GM18519 (cell line): ENCODE results near the gene KCNMA1.

ENCODE experiments used
- ATAC-seq: cut with Tn5 transposase; IDR thresholded peaks from one replicate; pipeline ENCODE4 v1.9.1; 2021; ENCODE audit warnings: mild to moderate bottlenecking, moderate library complexity; ENCODE audit not compliant: unreplicated experiment, low FRiP score

Gene KCNMA1

DNA sequence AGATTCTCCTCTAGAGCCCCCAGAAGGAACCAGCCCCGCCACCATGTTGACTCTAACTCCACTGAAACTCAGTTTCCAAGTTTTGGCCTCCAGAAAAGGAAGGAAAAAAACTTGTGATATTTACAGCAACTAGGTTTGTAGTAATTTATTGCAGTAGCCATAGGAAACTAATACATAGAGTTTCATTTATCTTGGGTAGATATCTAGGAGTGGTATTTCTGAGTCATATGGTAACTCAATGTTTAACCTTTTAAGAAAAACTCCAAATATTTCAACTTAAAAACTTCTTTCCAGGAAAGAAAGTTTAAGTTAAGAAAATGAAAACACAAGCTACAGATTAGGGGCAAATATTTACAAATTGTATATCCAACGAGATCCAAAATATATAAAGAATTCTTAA, 576.7 kb downstream of the KCNMA1 start:
- no peak for ATAC-seq

DNA sequence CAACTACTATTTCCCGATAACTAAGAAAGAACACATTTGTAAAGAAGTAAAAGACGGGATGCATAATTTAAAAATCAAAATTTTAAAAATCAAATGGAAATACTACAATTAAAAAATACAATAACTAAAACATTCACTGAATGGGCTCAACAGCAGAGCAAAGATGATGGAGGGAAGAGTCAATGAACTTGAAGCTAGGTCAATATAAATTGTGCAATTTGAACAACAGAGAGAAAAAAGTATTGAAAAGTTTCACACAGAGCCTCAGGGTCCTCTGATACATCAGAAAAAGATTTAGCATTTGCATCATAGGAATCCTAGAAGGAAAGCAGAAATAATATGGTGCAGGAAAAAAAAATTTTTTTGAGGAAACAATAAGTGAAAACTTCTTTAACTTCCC, 581.0 kb downstream of the KCNMA1 start:
- ATAC-seq = no peak

DNA sequence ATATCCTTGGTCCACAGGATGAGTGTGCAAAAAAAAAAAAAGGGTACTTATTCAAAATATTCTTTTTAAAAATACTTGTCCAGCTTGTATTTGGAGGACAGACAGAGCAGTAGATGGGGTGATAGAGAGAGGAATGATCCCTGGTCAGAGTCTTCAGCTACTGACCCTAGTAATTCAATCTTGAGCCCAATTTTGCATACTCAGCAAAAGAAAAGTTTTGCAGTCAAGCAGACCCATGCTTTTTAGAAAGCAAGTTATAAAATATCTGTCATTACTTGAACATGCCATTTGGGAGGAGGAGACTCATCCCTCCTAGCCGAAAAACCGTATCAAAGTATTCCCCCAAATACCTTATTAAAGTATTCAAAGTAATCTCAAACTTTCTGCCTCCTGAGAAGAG, 585.0 kb downstream of the KCNMA1 start:
- no peak for ATAC-seq

DNA sequence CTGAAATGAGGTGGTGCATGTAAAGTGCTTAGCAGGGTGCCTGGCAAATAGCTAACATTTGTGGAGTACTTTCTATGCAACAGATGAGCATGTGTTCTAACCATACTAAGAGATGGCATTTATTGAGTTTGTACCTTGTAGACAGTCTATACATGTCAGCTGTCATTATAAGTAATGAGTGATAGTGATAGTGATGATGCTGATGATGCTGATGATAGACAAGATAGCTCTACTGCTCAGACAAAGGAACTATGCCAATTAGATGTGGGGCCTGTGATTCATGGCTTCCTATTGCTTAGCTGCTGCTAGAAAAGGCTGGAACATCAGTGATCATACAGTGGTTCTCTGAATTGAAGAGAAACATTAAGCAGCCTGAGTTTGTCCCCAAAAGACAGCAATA, 585.8 kb downstream of the KCNMA1 start:
- no peak for ATAC-seq

- no peak for ATAC-seq
These were observed 587.7 kb downstream of the KCNMA1 start for GRCh38 chr10:77049896-77050295.

GRCh38 chr10:77049146-77049545, 588.5 kb downstream of the KCNMA1 start:
- no peak for ATAC-seq

DNA sequence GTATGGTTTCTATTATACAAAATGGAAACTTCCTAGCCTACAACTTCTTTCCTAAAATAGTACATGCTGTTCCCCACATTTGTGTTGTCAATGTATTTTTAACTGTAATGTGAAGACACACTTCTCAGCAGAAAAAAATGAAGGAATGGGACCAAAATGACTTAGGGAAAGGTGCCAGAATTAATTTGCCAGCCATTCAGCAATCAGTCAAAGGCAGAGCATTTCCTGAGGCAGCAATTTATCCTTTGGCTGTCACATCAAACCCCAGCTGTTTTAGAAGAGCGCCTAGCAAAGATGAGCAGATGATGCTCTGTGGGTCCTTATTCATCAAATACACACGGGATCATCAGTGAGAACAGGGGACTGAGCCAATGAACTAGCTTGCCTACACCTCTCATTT, 592.5 kb downstream of the KCNMA1 start:
- ATAC-seq = no peak

- no peak for ATAC-seq
These were observed 594.2 kb downstream of the KCNMA1 start for GRCh38 chr10:77043420-77043763.

GRCh38 chr10:77042706-77043419, 594.7 kb downstream of the KCNMA1 start:
- no peak for ATAC-seq

GRCh38 chr10:77041636-77042258, 595.9 kb downstream of the KCNMA1 start:
- no peak for ATAC-seq

DNA sequence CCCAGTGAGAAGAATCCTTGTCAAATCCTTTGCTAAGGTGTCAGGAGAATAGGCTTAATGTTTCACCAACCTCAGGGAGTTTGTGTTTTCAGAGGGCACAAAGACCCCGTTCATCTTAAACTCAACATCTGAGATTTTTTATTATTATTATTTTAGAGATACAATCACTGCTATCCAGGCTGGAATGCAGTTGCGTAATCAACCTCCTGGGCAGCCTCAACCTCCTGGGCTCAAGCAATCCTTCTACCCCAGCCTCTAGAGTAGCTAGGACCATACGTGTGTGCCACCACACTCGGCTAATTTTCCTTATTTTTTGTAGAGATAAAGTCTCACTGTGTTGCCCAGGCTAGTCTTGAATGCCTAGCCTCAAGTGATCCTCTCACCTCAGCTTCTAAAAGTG, 599.2 kb downstream of the KCNMA1 start:
- ATAC-seq = no peak

GRCh38 chr10:77037735-77038403, 599.7 kb downstream of the KCNMA1 start:
- no peak for ATAC-seq

- ATAC-seq = no peak
These were observed 600.4 kb downstream of the KCNMA1 start for GRCh38 chr10:77036993-77037734.

DNA sequence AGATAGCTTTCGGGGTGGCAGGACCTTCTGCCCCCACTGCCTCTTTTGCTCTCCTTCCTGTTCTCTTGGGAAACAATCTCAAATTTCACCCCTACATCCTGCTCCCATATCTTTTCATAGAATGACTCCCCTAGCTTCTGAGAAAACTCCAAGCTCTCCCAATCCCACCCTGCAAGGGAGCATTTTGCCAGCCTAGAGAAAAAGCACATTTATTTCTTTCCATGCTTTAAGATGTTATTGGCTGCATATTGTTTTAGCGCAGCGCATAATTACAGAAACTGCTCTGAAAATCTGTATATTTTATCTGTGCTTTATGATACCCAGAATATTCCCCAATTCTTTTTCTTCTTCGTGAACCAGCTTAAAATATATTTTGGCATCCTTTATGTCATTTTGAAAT, 601.3 kb downstream of the KCNMA1 start:
- ATAC-seq = no peak

- no peak for ATAC-seq
These were observed 602.8 kb downstream of the KCNMA1 start for GRCh38 chr10:77034795-77035194.

- ATAC-seq = no peak
These were observed 603.4 kb downstream of the KCNMA1 start for GRCh38 chr10:77034240-77034639.

DNA sequence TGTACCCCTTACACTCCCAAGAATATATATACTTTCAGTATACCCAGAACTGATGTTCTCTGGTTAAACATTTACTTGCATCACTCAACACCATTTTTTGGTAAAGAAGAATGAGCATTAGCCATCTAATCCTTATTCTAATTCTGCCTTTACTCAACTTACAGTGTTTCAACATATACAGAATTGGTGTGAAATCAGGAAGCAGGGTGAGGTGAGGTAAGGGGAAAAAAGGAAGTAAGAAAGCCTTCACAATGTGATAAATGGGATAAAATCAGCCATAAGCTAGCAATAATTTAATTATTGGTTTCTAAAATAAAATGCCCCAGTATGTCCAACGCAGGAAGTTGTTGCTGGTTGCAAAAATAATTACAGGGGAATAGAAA, 605.4 kb downstream of the KCNMA1 start:
- ATAC-seq = no peak

DNA sequence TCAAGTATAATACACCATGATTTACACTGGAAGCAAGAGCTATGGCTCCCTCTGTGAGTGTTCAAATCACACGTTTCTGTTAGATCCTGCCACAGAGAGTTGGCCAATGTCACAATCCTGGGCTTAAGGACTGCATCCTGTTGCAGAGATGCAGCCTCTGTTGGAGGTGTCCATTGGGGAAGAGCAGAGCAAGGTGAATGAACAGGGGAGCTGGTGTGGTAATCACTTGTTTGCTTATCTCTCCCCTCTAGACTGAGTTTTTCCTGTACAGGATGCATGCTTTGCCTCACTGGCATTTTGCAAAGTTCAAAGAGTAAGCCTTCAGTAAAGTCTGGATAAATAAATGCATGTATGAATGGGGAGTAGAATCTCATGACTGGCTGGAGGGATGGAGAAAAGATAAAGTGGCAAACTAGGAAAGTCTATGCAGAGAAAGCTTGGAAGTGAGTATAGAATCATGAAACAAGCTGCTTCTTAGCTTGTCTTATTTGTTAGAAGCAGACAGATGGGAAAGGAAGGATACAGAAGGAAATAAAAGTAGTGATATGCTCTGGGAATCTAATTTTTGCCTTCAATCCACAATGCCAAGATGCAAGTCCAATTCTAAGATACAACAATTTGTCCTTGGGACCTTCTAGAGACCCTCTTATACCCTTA, 605.9 kb downstream of the KCNMA1 start:
- no peak for ATAC-seq

- ATAC-seq = no peak
These were observed 606.6 kb downstream of the KCNMA1 start for GRCh38 chr10:77030974-77031373.

DNA sequence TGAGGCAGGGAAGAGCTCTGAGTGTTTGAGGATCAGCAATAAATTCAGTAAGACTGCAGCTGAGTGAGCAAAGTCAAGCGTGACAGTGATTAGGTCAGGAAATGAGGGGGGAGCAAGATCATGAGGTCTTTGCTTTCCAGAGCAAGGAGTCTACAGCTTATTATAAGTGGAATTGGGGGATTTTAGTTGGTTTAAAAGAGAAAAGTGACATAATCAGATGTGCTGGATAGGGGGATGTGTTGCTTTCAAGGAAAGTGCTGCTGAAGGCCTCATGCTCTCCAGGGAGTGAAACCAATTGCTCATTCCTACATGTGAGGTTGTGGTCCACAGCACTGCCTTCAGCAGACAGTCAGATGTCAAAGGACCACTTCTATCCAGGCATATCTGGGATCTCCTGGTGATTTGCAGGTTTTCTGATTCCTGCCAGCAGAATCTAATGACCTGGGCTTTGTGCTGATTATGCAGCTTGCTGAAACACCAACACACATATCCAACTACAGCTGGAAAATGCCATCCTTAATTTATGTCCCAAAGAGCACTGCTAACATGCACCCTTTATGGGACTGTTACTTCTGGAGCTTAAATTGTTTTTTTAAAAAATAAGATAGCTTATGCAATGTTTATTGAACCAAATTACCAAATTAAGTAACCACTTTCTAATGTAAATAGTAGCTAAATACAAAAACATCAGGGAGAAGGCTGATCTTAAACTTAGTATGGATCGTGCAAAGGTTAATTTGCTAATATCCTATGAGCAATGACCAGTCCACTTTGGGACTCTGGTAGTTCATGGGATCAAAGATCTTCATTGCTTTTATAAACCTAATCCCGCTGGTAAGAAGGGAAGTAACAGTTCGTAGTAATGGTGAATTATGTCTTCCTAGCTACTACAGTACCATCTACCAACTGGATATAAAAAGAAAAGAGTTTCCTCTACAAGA, 607.6 kb downstream of the KCNMA1 start:
- no peak for ATAC-seq
